Smooth muscle cell (in vitro differentiated cells): ENCODE measurements around the gene EFNB3. TPM values are rescaled to one million over a fixed set of nuclear protein-coding genes. Genes with fewer than 3 reads are reported as not detected.

ENCODE experiments used
- DNase-seq: peaks from one replicate; lab custom pipeline; 2025; ENCODE audit not compliant: unreplicated experiment; lab: John Stamatoyannopoulos, UW
- H2AFZ ChIP-seq: fragments of 200-600 bp; sonication (generic); 2 replicates; pipeline ENCODE4 v1.6.0; 2016; ENCODE audit warnings: antibody characterized with exemption, low read depth, mild to moderate bottlenecking
- H3F3A ChIP-seq: fragments of 200-600 bp; sonication (generic); 2 replicates; pipeline ENCODE4 v1.6.0; 2017; ENCODE audit warnings: antibody characterized with exemption, low read depth
- H3K27ac ChIP-seq: fragments of 200-600 bp; sonication (generic); 2 replicates; pipeline ENCODE4 v1.5.1; 2016; ENCODE audit warnings: low read depth, mild to moderate bottlenecking
- H3K27me3 ChIP-seq: fragments of 200-600 bp; sonication (generic); 2 replicates; pipeline ENCODE4 v1.6.1; 2016; ENCODE audit warnings: low read depth, mild to moderate bottlenecking
- H3K36me3 ChIP-seq: fragments of 200-600 bp; sonication (generic); 2 replicates; pipeline ENCODE4 v1.5.1; 2016; ENCODE audit warnings: low read depth
- H3K4me1 ChIP-seq: fragments of 200-600 bp; sonication (generic); 2 replicates; pipeline ENCODE4 v1.5.1; 2016; ENCODE audit warnings: low read depth
- H3K4me2 ChIP-seq: fragments of 200-600 bp; sonication (generic); 2 replicates; pipeline ENCODE4 v1.6.0; 2016; ENCODE audit warnings: mild to moderate bottlenecking
- H3K4me3 ChIP-seq: fragments of 200-600 bp; sonication (generic); 2 replicates; pipeline ENCODE4 v1.5.1; 2016; ENCODE audit warnings: mild to moderate bottlenecking
- H3K79me2 ChIP-seq: fragments of 200-600 bp; sonication (generic); 2 replicates; pipeline ENCODE4 v1.6.0; 2016; ENCODE audit warnings: low read depth, mild to moderate bottlenecking
- H3K9ac ChIP-seq: fragments of 200-600 bp; sonication (generic); 2 replicates; pipeline ENCODE4 v1.6.0; 2016; ENCODE audit warnings: low read depth
- H3K9me3 ChIP-seq: fragments of 200-600 bp; sonication (generic); replicated peaks from 2 replicates; pipeline ENCODE4 v1.5.1; 2016; ENCODE audit warnings: low read depth
- H4K20me1 ChIP-seq: fragments of 200-600 bp; sonication (generic); 2 replicates; pipeline ENCODE4 v1.6.0; 2016; ENCODE audit warnings: low read depth
- WGBS: methylation state at CpG from one replicate; pipeline ENCODE4 v1.1.7; 2016; ENCODE audit warnings: low lambda C conversion rate; 5-methylcytosine and 5-hydroxymethylcytosine counted together
- polyA plus RNA-seq: library from polyadenylated mRNA; unstranded; fragments of >200 nt; fragmentation: Nextera tagmentation; extraction: Ambion mirVana; gene quantifications from 2 replicates; pipeline ENCODE4 v1.2.1, GENCODE V29; 2016
- total RNA-seq: library from RNA; depleted of rRNA; stranded (reverse); fragments of >200 nt; gene quantifications from 2 replicates; pipeline ENCODE4 v1.2.3, GENCODE V29; 2014
- TF ChIP-seq, protein P1 (sequence below): fragments of 200-600 bp; sonication (generic); IDR thresholded peaks from 2 replicates; pipeline ENCODE4 v1.5.1; 2017; ENCODE audit warnings: borderline replicate concordance, mild to moderate bottlenecking, antibody characterized with exemption; ENCODE audit not compliant: insufficient read depth, poor library complexity, severe bottlenecking

Gene EFNB3
- total and polyA plus RNA-seq, 2 experiments from 2014 or later, result 4.8 to 6.7 TPM

DNA sequence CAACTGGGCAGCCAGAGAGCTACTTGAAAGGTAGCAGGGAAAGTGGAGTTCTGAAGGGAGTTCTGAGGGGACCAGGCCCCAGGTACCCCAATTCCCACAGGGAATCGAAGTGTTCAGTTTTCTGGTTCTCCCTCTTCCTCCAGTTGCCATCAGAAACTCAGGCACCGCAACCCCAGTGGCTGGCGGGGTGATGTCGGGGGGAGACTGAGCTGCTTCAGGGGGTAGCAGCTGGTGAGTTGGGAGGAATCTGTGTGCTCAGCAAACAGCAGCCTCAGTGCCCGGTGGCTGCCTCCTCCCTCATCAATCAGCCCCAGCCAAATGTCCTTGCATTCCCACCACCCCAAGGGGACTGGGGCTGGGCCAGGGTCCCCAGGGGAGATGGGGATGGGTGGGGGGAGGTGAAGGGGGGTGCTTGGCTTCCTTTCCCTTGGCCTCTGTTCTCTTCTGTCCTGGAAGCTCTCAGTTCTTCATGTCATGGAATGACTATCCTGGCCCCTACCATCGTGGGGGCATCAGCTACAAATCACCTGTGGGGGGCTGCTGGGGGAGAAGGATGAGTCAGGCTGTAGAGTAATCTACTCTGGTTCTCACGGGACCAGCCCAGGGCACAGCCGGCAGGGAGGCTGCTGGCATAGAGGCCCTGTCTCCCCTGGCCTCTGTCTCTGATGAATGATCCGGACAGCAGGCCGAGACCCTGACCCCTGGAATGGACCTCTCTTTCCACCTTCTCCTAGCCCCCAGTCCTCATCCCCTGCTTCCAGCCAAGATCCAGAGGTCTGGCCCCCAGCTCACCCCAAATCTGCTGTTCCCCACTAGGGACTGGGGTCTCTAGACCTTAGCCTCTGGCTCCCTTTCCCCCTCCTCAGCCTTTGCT, 10.0 kb downstream of the EFNB3 start:
- H3K27me3 ChIP-seq, result peaks cover 27% of the 10 kb centered on the region

DNA sequence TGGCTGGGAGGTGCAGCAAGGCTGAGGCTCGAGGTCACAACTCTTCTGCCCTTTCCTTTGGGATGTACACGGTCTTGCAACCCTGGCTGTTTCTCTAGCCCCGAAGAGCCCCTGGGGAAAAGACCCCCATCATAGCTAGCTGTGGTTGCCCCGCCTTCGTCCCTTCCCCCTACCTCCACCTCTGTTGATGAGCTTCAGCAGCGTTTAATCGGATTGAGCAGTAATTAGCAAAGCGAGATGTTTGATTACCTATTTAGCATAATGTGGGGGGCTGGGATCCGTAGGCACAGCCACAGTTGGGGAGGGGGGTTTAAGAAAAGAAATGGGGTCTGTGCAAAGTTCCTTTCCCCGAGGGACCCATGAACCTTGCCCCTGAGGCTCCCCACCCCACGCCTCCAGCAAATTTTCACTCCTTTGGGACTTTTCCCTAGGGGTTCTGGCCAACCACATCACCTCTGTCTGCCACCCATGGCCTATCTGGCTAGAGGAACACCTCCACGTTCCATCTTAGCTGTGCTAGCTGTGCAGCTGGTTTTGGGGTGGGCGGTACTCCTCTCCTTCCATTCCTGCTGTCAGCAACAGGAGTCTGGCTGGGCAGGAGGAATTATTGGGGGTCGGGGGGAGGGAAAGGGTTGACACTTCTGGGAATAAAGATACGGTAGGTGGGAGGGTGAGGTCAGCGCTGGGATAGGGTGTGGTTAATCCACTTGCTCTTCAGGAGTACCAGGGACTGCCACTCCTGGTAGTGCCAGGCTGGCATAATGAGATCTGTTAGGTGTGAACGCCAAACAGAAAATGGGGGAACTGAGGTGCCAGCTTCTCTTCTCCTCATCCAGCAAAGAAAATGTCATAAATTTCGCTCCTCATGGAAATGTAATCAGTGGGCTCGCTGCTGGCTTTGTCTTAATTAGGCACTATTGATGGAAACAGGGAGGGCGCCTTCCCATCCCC, 11.2 kb downstream of the EFNB3 start:
- 56% methylated on average over 20 of the region's 20 CpGs for WGBS
- Histone ChIP-seq H3K27ac (no peak overlapping the region), H3K4me3 (peak overlapping the region; percentile 62), H3K79me2 (no peaks in the 10 kb centered on the region), H3K9ac (peak overlapping the region; percentile 3), H3K27me3 (peaks cover 30% of the 10 kb centered on the region), H3K4me2 (peak overlapping the region; percentile 92), H2AFZ (peak overlapping the region; percentile 76), H3F3A (peaks cover 3% of the 10 kb centered on the region), H3K4me1 (peaks cover 16% of the 10 kb centered on the region), H3K36me3 (no peaks in the 10 kb centered on the region), H3K9me3 (no peaks in the 10 kb centered on the region), H4K20me1 (no peaks in the 10 kb centered on the region)
- TF ChIP-seq, protein P1, sequence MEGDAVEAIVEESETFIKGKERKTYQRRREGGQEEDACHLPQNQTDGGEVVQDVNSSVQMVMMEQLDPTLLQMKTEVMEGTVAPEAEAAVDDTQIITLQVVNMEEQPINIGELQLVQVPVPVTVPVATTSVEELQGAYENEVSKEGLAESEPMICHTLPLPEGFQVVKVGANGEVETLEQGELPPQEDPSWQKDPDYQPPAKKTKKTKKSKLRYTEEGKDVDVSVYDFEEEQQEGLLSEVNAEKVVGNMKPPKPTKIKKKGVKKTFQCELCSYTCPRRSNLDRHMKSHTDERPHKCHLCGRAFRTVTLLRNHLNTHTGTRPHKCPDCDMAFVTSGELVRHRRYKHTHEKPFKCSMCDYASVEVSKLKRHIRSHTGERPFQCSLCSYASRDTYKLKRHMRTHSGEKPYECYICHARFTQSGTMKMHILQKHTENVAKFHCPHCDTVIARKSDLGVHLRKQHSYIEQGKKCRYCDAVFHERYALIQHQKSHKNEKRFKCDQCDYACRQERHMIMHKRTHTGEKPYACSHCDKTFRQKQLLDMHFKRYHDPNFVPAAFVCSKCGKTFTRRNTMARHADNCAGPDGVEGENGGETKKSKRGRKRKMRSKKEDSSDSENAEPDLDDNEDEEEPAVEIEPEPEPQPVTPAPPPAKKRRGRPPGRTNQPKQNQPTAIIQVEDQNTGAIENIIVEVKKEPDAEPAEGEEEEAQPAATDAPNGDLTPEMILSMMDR, result no peak
- DNase-seq, result no peak

More for the DNA sequence above, 10.0 kb downstream of the EFNB3 start:
- H3F3A ChIP-seq, result peaks cover 3% of the 10 kb centered on the region
- no peak overlapping the region for H3K4me2 ChIP-seq
- TF ChIP-seq, protein P1, result no peak
- H3K36me3 ChIP-seq, result no peaks in the 10 kb centered on the region
- 85% methylated on average over 9 of the region's 10 CpGs for WGBS
- H3K4me1 ChIP-seq, result peaks cover 16% of the 10 kb centered on the region
- DNase-seq, result no peak
- H4K20me1 ChIP-seq, result no peaks in the 10 kb centered on the region
- H3K9me3 ChIP-seq, result no peaks in the 10 kb centered on the region
- no peak overlapping the region for H2AFZ ChIP-seq
- no peaks in the 10 kb centered on the region for H3K79me2 ChIP-seq
- H3K9ac ChIP-seq, result no peak overlapping the region
- H3K4me3 ChIP-seq, result no peak overlapping the region
- no peak overlapping the region for H3K27ac ChIP-seq

GRCh38 chr17:7716901-7717755, 12.1 kb downstream of the EFNB3 start, which contains the start of gene DNAH2:
DNAH2 (plus strand) TSS chr17:7717744; CDS start chr17:7719735, 1,991 bp downstream.
- no peak within 1 kb of the TSS for H3K27ac ChIP-seq
- TF ChIP-seq, protein P1, result peak; percentile 54

More at GRCh38 chr17:7716901-7717755, 12.1 kb downstream of the EFNB3 start, which contains the start of gene DNAH2:
- peak; percentile 89 for DNase-seq
- Histone ChIP-seq H3K4me1 (peaks cover 16% of the 10 kb centered on the region), H3K27me3 (peaks cover 21% of the 10 kb centered on the region), H3K79me2 (no peaks in the 10 kb centered on the region), H2AFZ (peak within 1 kb of the TSS; percentile 76), H3K4me3 (peak within 1 kb of the TSS; percentile 62), H3K36me3 (no peaks in the 10 kb centered on the region), H3K9me3 (no peaks in the 10 kb centered on the region), H3K4me2 (peak within 1 kb of the TSS; percentile 92), H3F3A (peaks cover 3% of the 10 kb centered on the region), H4K20me1 (no peaks in the 10 kb centered on the region), H3K9ac (peak within 1 kb of the TSS; percentile 3)
- WGBS, result under 1% methylated on average over 42 of the region's 64 CpGs
